ENCODE data around the gene PARP6.
A peak's percentile ranks its signal among the peaks of the same experiment; 100 is the strongest.

- peak in 1 of 3 donors; percentile 7 for TF ChIP-seq POLR2AphosphoS5 (IDR thresholded peaks at IDR 0.05)
- TF ChIP-seq CTCF (IDR thresholded peaks at IDR 0.05) = no peak
- TF ChIP-seq POLR2A (IDR thresholded peaks at IDR 0.05) = no peak
- TF ChIP-seq EP300 (IDR thresholded peaks at IDR 0.05) = no peak
Measured at GRCh38 chr15:72319985-72320671, 47.8 kb upstream of the PARP6 start, which contains the start of gene CELF6.

Measured in stomach (tissue), 4 donors.